Activated naive CD4-positive, alpha-beta T cell treated with anti-CD3 and anti-CD28 coated beads, Interleukin-2, amount 50 U/mL, for 16 hours (primary cell): ENCODE measurements around the gene SURF4.
"Not testable (repeated sequence)": the region's sequence is repeated elsewhere in the genome, so short reads cannot be mapped to it uniquely, and the experiment has no call there.

Experiments
- DNase-seq: peaks from one replicate; pipeline ENCODE4 v3.0.0-alpha.2; 2020

Gene SURF4

DNA sequence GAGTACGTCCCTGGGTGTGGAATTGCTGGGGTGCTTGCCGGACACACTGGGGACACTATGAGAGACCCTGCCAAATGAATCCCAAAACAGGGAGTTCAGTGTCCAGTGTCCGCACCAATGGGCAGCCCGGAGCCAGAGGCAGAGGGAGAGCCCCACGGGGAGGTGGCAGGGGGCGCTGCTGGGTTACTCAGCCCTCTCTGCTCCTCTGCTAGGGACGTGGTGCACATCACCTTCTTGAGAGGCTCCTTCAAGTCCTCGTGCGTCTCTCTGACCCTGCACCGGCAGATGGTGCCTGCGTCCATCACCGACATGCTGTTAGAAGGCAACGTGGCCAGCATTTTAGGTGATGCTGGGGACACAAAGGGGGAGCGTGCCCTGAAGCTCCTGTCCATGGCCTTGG is 21.1 kb upstream of the SURF4 start:
- no peak for DNase-seq

DNA sequence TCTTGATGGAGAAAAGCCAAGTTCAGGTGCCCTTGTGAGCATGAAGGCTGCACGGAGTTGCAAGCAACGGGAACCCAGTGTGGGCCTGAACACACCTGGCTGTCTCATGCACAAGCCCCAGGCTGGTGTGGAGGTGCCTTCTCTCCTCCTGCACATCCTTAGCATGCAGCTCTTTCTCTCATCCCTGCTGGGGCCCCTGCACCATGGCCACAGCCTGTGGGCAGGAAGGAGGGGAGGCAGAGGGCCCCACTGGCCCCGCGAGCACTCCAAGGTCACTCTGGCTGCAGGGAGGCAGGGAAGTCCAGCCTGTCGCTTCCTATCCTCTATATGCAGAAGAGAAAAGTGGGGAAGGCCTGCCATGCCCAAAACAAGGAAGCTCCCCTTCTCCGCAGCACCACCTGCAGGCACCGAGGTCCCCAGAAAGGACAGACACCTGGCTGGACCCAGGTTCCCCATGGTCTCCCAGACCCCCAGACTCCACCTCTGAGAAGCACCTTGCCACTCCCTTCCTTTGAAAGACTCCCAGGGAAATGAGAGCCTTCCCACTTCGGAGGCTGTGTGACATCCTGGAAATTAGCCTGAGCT is 18.9 kb upstream of the SURF4 start:
- DNase-seq = no peak

DNA sequence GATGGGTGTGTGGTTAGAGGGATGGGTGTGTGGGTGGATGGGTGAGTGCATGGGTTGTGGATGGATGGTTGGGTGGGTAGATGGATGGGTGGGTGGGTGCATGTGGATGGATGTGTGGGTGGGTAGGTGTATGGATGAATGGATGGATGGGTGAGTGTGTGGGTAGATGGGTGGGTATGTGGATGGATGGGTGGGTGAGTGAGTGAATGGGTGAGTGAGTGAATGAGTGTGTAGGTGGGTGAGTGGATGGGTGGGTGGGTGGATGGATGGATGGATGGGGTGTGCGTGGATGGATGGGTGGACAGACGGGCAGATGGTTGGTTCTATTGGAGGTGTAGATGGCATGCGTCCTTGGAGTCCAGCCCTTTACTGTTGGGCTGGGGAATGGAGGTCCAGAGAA is 17.5 kb upstream of the SURF4 start:
- no peak for DNase-seq

DNA sequence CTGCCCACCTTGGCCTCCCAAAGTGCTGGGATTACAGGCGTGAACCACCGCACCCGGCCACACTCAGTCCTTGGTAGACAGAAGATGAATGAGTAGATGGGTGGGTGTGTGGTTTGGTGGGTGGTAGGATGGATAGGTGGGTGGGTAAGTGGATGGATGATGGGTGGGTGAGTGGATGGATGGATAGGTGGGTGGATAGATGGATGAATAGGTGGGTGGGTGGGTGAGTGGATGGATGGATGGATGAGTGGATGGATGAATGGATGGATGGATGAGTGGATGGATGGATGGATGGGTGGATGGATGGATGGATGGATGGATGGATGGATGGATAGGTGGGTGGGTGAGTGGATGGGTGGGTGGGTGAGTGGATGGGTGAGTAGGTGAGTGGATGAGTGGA is 16.4 kb upstream of the SURF4 start:
- DNase-seq = not testable (repeated sequence)

DNA sequence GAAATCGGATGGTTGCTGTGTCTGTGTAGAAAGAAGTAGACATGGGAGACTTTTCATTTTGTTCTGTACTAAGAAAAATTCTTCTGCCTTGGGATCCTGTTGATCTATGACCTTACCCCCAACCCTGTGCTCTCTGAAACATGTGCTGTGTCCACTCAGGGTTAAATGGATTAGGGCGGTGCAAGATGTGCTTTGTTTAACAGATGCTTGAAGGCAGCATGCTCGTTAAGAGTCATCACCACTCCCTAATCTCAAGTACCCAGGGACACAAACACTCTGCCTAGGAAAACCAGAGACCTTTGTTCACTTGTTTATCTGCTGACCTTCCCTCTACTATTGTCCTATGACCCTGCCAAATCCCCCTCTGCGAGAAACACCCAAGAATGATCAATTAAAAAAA is 15.6 kb upstream of the SURF4 start:
- not testable (repeated sequence) for DNase-seq

DNA sequence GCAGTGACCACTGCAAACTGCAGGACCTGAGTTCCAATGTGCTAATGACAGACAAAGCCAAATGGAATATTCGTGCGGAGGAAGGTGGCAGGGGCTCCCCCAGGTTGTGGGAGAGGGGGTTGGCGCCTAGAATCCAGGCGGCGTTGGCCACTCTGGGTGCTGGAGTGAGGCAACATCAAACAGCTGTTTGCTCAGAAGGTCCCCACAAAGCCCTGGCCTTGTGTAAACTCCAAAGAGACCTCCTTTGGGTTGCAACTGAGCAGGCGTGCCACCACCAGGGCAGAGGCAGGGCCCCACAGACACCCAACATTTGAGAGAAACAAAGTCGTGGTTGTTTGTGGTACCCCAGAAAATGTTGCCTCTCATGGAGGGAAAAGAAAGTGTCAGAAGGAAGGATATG is 14.9 kb upstream of the SURF4 start:
- no peak for DNase-seq

DNA sequence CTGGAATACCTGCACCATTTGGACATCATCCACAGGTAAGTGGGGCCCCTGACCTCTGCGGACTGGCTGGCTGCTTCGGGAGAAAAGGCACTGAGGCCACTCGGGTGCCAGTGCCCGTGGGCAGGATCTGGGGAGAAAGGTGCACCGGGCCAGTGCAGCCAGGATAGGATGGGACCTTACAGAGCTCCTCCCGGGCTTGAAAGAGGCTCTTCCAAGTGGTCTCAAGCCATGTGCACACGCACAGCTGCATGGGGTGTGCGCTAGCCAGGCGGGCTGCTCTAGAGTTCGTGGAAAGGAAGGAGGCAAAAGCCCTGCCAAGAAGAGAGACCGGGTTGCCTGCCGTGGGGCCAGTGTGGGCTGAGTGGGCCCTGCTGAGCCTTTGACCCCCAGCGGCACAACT is 13.7 kb upstream of the SURF4 start:
- DNase-seq = no peak

DNA sequence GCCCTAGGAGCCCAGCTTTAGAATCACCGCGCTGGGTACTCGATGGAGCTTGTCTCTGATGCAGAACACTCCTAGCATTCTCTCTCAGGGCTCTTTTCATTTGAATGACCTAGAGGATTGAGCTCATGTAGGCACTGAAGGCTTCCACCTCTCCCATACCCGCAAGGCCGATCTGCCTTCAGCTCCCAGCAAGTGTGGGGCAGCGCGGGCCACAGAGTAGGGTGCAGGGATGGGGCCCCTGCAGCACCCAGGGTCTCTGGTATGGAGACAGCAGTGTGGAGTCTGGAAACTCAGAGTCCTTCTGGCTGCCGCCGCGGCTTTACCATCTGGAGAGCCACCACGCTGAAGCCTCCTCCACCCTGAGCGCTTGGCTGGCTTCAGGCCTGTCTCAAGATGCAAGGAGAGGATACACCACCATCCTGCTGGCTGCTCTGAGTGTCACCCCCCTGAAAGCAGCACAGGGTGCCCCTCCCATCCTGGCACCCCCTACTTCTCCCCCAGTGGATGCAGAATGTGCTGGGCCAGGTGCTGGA is 13.2 kb upstream of the SURF4 start:
- no peak for DNase-seq

DNA sequence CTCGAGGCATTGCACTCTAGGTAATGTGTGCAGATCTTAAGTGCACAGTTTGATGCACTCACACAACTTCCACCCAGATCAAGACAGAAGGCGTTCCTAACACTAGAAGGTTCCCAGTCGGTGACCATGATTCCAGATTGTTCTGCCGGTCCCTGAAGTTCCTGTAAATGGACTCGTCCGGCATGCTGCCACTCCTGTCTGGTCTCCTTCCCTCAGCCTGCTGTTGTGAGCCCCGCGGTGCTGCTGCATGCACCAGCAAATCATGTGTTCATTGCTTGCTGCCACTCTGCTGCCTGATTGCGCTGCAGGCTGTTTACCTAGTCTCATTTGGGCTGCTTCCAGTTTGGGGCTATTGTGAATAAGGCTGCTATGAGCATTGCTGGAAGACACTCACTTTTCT is 11.8 kb upstream of the SURF4 start:
- no peak for DNase-seq

DNA sequence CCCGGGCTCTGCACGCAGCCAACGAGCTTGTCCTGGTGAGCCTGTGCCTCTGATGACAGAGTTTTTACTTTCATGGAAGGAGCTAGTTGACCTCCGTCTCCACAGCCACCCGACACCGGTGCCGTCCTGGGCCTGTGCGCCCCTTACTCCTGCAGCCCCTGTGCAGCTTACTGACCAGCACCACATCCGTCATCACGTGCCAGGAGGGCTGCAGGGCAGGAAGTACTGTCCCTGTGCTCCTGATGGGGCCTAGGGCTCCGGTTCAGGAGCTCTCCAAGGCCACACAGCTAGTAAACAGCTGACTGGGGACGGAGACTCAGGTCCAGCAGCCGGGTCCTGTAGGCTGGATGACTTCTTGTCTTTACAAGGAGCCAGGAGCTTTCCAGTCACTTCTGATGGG is 10.5 kb upstream of the SURF4 start:
- DNase-seq = no peak

DNA sequence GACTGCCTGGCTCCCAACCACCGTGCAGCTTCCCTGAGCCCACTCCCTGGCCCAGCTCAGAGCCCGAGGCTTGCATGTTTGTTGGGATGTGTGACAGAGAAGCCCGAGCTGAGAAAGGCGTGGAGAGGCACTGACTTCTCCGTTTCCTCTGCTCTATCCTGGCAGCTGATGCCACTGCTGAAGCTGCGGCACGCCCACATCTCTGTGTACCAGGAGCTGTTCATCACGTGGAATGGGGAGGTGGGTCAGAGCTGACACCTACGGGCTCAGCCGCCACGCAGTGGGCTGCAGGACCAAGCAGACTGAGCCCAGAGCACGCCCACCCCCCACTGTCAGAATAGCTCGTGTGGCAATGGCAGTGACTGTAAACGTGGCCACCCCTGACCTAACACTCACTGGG is 9.6 kb upstream of the SURF4 start:
- DNase-seq = no peak

DNA sequence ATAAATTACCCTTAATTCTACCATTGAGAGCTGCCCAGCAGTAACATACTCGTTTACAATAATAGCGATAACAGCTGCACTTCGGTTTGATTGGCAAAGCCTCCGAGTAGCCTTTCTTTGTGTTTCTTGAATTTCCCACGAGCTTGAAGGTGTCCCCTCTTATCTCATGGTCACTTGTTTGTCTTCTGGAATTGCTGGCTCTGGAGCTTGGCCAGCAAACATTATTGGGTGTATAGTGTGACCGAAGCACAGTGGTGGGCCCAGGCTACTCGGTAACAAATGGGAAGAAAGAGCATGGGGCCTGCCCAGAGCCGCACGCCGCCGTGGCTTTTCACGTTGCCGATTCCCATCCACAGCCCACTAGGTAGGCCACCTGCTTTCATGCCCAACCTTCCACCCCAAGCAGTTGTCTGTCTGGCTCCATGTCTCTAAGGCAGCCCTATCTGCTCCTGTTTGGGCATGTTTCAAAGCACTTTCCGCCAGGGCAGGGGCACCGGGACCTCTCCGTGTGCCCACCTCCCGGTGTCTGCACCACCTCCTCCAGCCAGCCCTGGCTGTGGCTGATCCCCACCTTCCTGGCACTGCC is 9.0 kb upstream of the SURF4 start:
- DNase-seq = no peak

DNA sequence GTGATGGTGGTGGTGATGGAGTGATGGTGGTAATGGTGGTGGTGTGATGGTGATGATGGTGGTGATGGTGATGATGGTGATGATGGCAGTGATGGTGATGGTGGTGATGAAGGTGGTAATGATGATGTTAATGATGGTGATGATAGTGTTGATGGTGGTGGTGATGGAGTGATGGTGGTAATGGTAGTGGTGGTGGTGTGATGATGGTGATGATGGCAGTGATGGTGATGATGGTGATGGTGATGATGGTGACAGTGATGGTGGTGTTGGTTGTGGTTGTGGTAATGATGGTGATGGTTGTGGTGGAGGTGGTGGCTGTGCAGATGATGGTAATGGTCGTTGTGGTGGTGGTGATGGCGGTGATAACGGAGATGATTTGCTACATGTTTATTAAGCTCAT is 7.6 kb upstream of the SURF4 start:
- no peak for DNase-seq

DNA sequence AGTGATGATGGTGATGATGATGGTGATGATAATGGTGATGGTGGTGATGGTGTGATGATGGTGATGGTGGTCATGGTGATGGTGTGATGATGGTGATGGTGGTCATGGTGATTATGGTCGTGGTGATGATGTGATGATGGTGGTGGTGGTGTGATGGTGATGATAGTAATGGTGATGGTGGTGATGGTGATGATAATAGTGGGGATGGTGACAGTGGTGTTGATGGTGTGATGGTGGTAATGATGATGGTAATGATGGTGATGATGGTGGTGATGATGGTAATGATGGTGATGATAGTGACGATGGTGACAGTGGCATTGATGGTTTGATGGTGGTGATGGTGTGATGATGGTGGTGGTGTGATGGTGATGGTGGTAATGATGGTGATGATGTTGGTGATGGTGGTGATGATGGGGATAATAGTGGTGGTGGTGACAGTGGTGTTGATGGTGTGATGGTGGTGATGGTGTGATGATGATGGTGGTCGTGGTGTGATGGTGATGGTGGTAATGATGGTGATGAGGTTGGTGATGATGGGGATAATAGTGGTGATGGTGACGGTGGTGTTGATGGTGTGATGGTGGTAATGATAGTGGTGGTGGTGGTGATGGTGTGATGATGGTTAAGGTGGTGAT is 6.8 kb upstream of the SURF4 start:
- DNase-seq = no peak

DNA sequence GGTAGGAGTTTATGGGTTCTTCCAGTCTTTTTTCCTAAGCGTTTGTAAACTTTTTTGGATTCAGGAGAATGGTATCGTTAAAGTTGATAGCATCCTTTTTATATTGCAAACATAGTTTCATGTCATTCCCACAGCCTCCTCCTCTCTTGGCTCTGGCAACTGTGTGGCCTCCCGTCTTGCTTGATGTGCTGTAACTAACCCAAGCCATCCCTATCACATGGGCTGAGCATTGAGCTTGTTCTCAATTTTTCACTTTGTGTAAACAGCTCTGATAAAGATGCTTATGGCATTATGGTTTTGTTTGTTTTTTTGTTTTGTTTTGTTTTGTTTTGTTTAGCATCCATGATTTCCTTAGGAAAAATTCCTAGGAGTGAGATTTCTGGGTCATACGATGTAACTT is 4.9 kb upstream of the SURF4 start:
- DNase-seq = no peak

DNA sequence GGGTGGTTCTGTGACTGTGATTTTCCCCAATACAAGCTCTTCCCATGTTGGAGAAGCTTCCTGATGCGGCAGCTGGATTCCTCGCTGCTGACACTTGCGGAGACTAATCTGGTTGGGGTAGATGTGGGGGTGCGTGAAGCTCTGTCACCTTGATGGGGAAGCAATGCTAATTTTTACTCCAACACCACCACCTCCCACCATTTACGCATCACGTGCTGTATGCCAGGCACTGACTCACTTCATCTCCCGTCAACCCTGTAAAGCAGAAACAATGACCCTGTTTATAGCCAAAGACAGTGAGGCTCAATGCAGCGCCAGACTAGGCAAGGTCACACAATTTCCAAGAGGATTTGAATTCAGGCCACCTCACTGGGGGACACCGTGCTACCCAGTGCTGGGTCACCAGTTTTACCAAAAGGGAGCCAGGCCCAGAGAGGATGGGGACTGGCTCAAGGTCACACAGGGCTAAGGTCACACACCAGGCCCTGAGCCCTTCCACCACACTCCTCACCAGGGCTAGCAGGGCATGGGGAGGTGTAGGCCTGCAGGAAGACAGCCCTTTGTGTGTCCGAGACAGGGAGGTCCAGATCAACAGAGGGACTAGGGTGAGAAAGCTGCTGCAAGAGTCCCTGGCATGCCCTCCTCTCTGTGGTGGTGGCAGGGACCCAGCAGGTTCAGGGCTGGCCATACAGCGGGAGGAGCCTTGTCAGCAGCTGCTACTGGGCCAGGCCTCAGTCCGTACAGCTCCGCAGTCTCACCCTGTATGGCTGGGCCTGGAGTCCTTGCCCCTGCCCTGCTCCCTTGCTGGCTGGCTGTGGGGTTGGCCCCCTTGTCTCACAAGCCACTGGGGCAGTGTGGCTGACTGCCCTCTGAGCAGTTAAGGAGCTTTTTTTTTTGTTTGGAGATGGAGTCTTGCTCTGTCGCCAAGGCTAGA is 3.6 kb upstream of the SURF4 start:
- DNase-seq = no peak

DNA sequence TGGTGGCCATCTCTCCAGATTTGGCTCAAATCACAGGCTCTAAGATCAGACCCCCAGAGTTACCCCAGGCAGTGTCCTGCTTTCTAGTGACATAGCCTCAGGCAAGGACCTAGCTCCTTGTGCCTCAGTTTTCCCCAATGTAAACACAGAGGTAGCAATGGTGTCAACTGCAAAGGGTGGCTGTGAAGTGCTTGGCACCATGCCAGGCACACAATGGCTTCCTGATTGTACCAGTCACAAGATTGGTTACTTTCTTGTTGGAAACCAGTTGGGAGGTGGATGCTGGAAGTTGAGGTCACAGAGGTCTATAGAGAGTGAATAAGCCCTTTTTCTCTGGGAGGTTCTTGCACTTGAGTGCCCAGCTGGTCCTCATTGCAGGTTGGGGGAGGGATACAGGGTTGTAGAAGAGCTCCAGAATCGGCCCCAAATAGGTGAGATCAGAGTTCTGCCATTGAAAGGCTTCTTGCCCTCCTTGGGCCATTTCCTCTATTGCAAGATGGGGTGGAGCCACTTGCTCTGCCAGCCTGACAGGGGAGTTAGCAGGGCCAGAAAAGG is 2.6 kb upstream of the SURF4 start:
- no peak for DNase-seq

DNA sequence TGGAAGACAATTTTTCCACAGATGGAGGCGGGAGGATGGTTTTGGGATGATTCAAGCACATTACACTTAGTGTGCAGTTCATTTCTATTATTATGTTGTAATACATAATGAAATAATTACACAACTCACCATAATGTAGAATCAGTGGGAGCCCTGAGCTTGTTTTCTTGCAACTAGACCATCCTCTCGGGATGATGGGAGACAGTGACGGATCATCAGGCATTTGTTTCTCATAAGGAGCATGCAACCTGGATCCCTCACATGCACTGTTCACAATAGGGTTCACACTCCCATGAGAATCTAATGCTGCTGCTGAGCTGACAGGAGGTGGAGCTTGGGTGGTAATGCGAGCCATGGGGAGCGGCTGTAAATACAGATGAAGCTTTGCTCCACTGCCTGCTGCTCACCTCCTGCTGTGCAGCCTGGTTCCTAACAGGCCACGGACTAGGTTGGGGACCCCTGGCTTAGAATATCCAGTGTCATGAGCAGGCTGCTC is 1.9 kb upstream of the SURF4 start:
- no peak for DNase-seq

DNA sequence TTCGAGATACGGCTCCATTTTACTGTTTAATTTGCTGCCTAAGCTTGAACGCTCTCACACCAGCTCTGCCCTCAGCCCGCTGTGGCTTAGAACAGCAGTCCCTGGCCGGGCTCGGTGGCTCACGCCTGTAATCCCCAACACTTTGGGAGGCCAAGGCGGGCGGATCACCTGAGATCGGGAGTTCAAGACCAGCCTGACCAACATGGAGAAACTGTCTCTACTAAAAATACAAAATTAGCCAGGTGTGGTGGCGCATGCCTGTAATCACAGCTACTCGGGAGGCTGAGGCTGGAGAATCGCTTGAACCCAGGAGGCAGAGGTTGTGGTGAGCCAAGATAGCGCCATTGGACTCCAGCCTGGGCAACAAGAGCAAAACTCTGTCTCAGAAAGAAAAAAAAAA is 1.4 kb upstream of the SURF4 start:
- DNase-seq = not testable (repeated sequence)

DNA sequence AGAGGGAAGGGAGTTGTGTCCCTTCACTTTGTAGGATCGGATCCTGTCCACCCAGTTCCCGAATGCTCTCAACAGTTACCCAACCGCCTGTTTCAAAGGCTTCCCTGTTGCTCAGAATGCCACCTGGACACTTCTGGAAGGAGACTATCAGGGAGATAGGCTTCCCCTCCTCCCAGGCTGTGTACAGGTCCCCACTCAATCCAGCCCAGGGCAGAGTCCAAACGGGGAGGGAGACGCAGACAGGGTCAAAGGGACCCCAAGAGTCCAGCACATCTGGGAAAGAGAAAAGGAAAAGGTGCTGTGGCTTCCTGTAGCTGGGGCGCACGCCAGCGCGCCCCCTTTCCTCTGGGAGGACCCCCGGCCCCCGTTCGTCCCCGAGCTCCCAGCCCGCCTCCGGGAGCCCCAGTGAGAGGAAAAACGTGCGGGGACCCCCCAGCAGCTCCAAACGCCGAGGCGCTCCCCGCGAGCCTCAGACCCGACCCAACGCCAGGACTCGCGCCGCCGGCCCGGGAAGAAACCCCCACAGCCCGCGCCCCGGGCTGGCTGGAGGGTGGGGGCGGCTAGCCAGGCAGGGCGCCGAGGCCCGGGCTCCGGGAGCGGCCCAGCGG is 640 bp downstream of the SURF4 start:
- no peak for DNase-seq

DNA sequence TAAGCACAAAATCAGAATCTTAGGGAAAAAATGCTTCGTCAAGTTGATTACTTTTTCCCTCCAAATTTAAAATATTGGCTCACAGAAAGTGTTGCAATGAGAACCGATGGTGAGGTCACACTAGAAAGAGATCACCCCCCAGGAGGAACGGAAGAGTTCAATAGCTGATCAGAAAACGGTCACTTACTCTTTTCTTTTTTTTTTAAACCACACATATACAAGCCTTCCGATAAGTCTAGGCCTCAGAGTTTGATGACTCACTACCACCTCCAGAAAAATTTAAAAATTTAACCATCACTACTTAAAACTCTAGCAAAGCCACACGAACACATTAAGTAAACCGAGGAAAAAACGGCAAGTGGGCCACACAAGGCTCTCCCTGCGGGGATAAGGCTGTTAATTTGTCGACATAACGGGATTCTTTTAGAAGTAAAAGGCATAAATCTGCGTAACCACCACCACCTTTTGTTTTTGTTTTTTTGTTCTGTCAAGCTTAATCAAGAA is 1.2 kb downstream of the SURF4 start:
- DNase-seq = no peak

DNA sequence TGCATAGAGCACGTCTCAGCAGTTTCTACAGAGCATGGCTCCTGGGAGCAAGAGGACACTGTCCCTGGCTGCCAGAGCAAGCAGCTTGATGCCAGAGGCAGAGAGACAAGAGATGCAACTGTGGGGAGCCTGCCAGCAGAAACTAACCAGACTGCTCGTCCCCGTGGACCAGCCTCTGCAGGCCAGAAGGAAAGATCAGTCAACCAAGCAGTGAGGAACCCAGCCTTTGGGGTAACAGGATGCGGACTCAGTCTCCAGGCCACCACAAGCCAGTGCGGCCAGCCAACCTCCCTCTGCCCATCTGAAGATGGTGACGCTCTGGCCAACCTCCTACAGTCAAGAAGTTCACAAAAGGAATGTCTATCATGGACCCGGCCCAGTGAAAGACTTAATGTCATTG is 3.7 kb downstream of the SURF4 start:
- no peak for DNase-seq
